CD4-positive, alpha-beta T cell treated with Interleukin-4 for 1 hour (primary cell): ENCODE measurements around the gene SLC52A3.
A peak's percentile ranks its signal among the peaks of the same experiment; 100 is the strongest.

Experiments
- DNase-seq, 2 donors: peaks; one replicate each; pipeline ENCODE4 v3.0.0-alpha.2; 2020 to 2022

The SLC52A3 gene

DNA sequence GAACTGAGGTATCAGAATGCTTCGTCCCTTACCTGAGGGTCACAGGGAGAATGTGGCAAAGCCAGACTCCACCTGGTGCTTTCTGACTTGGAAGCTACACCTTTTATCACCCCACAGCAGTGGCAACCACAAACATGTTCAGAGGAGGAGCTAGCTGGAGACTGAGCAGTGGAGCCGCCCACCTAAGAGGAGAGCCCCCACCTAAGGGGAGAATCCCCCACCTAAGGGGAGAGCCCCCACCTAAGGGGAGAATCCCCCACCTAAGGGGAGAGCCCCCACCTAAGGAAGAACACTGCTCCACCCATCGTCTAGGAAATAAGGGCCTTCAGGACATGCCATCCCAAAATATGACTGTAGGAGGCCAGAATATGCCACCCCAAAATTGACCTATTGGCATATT is 4.0 kb downstream of the SLC52A3 start:
- DNase-seq, result no peak

DNA sequence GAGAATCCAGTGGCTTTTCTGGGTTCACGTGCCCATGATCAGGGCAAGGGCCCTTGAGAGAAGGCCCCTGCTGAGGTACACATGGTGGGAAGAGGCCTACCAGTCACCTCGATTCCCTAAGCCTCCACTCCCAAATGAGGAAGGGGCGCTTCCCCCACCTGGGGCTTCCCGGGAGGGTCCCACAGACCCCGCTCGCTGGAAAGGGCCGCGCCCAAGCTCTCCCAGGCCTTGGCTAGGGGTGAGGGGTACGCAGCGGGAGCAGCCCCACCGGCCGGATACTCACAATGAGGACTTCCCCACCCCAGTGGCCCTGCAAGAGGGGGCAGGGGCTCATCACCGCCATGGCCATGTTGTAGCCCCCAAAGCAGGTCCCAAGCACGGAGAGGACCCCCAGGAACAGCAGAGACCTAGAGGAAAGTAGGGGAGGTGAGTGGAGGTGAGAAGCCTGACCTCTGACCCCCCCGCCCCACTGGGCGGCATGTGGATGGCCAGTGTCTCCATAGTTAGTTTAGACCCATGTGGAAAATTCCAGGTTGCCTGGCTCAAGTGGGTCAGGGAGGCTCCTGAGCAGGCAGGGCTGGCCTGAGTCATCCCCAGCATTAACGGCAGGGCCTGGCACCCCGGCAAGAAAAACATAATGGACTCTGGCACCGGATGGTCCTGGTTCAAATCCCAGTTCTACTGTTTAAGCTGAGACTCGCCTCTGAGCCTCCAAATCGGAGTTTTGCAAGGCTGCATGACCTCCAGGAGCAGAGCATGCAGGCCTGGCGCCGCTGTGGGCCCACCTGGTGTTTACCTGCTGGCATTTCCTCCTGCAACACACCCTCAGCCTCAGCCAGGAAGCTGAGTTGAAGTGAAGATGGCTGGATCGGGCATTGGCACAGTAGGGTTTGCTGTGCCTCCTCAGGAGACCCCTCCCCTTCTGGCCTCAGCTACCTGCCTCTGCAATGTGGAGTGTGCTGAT is 6.6 kb downstream of the SLC52A3 start:
- no peak for DNase-seq

DNA sequence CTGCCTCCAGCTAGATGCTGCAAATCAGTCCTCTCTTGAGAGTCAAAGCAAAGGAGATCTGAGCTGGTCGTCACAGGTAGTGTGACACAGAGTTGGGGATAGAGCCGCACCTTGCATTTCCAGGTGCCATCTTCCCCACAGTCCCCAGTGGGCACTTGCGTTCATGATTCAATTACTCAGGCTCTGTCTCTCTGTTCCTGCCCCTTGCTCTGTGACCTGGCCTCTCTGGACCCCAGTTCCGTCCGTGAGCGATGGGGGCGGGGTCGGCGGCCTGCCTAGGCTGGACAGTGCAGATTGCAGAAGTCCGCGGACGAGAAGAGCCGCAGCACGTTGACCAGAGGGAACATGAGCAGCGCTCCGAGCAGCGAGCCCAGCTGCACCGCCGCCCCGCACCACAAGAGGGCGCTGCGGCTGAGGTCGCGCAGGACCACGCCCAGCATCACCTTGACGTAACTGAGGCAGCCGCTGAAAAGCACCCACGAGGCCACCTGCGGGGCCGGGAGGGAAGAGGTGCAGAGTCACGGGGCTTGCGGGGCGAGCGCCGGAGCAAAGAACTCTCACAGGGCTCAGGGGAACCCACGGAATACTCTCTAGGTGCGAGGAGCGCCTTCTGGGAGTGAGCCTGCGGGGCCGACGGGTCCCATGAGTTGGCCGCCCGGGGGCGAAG is 7.4 kb downstream of the SLC52A3 start:
- peak in 1 of 2 donors; percentile 9 for DNase-seq

DNA sequence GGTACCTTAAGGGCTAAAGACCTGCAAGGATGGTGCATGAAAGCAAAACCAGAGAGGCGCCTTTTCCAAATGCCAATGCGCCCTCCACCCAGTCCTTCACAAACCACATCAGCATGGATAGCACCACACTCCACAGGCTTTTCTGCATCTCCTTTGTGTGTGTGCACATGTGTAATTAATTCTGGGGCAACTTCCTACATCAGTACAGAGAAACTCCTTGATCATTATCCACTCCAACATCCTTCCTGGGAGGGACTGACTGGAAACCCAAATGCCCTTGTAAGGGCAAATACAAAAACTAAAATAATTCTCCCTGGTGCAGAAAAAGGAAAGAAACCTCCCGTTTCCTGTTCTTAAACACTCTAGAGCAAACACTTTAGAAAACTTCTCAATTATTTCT is 10.8 kb downstream of the SLC52A3 start:
- DNase-seq, result no peak

DNA sequence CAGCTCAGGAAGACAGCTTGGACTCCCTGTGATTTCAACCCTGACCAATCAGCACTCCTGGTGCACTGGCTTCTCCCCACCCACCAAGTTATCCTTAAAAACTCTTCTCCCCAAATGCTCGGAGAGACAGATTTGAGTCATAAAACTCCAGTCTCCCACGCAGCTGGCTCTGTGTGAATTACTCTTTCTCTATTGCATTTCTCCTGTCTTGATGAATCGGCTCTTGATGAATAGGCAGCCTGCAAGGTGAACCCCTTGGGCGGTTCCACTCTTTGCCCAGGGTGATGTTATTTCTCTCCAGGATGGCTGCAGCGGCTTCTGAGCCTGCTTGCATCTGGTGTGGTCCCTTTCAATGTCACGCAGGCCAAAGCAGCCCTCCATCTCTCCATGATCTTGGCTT is 12.4 kb downstream of the SLC52A3 start:
- no peak for DNase-seq

DNA sequence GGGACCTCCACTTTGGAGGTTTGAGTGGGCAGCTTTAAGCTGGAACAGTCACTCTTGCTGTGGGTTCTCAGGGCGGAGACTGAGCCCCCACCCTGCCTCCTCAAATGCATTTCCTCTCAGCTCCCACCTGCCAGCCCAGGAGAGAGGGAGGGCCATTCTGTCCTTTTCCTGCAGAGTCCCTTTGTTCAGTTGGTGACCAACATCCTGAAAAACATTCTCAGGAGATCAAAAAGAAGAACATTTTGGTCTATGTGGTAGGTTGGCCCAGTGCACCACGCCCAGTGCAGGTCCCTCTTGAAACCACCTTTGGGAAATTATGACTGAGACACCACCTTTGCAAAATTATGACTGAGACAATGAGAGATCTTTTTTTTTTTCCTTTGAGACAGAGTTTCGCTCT is 13.4 kb downstream of the SLC52A3 start:
- no peak for DNase-seq

DNA sequence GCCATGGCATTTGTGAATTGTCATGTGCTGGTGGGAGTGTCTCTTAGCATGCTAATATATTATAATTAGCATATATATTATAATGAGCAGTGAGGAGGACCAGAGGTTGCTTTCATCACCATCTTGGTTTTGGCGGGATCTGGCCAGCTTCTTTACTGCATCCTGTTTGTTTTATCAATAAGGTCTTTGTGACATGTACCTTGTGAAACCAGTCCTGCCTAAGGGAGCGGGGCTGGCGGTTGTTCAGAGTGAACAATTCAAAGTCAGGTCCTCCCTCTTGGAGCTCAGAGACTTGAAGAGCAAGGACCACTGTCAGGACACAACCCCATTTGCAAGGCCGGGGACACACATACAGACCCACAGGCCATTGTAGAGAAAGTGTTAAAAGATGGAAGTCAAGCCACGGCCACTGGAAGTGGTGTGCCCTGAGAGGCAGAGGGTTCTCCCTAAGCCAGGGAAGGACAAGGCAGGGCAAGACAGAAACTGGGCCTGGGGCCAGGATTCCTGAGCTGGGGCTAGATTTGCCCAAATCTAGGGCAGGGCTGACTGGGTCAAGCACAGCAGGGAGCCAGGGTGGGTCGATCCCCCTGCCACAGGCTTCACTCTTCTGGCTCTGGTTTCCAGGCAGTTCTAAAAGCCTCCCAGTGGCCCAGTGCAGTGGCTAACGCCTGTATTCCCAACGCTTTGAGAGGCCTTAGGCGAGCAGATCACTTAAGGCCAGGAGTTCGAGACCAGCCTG is 14.2 kb downstream of the SLC52A3 start:
- no peak for DNase-seq

DNA sequence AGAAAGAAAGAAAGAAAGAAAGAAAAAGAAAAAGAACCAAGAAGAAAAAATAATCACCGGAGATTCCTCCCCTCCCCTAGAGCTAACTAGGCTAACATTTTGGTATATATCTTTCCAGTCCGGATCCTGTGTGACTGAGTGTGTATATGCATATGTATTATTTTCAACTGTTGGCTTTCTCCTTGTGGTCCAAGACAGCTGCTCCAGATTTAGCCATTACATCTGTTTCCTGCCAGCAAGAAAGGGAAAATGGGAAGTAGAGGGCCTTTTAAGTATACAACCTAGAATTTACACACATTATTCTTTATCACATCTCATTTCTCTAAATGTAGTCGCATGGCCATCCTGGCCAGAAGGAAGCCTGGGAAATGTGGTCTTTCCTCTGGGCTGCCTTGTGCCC is 15.2 kb downstream of the SLC52A3 start:
- no peak for DNase-seq

DNA sequence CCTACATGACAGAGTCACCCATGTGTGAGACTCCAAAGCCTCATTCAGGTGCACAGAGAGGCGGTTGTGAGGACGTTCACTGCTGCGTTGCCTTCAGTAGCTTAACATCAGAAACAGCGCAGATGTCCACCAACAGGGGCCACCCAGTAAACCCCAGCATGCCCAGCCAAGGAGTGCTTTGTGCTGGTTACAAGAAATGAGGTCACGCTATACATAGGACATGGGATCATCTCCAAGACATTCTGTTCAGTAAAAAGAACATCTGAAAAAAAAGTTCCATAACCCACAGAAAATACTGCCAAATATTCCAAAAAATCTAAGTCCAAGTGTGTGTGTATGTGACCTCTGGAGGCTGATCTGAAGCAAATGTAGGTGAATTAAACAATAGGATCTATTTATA is 16.0 kb downstream of the SLC52A3 start:
- no peak for DNase-seq

DNA sequence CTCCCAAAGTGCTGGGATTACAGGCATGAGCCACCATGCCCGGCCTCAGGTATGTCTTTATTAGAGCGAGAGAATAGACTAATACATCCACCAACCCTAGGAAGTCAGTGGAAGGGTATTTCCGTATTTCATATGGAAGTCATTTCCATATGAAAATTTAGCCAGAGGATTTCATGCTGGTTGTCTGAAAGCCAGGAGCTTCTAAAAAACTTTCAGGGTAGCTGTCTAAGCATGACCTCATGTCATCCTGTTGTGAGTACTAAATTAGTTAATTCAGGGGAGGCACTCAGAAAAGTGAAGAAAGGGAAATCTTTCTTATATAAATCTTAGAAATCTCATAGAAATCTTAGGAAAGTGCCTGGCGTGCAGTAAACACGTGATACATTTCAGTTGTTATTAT is 16.5 kb downstream of the SLC52A3 start:
- DNase-seq, result no peak

DNA sequence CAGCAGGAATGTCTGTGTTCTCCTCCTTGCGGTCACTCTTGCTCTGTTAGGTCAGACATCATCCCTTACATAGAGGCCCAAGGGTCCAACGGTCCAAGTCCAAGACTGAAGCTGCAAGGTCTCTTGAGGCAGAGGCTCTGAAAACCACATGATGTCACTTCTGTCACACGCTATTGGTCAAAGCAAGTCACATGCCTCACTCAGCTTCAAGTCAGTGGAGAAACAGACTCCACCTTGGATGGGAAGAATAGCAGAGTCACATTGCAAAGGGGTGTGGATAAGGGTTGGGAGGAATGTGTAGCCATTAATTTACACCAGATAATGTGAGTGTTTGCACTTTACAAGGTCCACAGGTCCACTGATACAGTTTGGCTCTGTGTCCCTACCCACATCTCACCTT is 17.5 kb downstream of the SLC52A3 start:
- DNase-seq, result no peak

DNA sequence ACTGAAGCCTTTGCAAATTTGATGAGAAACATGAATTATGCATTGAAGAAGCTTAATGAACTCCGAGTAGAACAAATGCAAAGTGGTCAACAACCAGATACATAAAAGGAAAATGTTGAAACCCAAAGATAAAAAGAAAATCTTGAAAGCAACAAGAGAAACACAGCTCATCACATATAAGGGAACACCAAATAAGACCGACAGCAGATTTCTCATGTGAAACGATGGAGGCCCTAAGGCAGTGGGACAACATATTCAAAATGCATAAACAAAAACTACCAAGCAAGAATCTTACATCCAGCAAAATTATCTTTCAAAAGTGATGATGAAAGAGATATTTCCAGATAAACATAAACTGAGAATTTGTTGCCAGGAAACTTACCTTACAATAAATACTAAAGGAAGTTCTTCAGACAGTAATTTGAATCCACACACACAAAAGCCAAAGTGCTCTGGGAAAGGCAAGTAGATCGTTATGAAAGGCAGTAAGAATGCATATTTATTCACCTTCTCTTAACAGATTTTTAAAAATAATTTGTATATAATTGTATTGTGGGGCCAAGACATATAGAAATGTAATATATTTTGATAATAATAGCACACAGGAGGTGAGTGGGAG is 22.5 kb downstream of the SLC52A3 start:
- DNase-seq, result no peak

DNA sequence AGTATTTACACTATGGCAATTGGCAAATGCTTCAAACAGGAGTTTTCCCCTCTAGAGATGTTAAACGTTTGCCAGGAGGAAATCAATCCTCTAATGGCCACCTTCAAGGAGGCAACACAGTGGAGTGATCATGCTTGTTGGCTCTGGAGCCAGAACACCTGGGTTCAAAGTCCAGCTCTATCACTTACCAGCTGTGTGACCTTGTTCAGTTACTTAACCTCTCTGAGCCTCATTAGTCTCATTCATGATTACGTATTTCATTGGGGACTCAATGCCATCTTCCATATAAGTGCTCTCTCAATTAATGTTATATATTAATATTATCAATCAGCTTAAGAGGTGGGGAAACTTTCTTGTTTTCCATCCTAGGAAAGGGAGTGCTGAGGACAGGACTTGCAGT is 26.1 kb downstream of the SLC52A3 start:
- no peak for DNase-seq

DNA sequence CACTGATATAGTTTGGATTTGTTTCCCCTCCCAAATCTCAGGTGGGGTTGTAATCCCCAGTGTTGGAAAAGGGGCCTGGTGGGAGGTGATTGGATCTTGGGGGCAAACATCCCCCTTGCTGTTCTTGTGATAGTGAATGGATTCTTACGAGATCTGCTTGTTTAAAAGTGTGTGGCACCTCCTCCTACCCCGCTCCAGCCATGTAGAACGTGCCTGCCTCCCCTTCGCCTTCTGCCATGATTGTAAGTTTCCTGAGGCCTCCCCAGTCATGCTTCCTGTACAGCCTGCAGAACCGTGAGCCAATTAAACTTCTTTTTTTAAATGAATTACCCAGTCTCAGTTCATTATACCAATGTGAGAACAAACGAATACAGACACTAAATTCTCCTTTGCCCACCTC is 26.7 kb downstream of the SLC52A3 start:
- no peak for DNase-seq

DNA sequence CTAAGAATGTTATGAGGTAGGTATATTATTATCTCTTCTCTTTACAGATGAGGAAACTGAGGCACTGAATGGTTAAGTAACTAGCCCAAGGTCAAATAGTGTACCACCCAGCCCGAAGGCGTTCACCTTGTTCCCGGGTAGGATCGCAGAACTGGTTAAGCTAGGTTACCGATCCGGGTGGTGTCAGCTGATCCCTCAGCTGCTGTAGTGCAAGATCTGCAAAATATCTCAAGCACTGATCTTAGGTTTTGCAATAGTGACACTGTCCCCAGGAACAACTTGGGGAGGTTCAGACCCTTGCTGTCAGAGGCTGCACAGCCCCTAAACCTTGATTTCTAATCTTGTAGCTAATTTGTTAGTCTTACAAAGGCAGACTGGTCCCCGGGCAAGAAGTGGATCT is 28.1 kb downstream of the SLC52A3 start:
- DNase-seq, result no peak

DNA sequence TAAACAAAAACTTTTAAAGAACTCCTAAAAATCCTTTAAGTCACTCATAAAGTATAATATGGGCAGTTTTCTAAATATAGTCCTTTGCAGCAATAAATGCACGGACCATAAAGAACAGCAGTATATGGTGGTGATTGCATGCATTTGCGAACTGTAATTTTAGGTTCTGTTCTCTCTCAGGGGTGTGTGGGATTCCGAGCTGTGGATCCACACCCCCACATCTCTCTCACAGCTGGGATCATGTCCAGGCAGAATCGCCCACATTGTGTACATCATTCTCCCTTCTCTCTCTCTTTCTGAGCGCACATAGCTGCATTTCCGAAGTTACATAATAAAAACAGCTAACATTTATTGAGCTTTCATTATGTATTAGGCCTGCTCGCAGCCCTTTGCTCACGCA is 28.6 kb downstream of the SLC52A3 start:
- no peak for DNase-seq

DNA sequence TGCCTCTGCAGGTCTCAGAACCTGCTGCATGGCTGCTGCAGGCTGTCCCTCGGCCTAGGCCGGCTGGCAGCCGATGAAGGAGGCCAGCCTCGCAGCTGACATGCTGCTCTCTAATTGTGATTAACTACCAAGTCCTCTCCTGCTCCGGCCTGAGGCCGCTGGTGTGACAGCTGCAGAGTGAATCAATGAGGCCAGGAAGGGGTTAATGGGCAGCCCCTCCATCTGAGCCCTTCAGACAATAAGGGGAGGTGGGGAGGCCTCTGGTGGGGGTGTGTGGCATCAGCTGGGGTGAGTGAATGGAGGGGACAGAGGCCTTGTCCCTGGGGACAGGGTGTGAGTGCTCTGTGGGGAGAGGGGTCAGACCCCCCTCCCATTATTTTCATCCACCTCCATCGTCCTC is 34.4 kb downstream of the SLC52A3 start:
- DNase-seq, result no peak

DNA sequence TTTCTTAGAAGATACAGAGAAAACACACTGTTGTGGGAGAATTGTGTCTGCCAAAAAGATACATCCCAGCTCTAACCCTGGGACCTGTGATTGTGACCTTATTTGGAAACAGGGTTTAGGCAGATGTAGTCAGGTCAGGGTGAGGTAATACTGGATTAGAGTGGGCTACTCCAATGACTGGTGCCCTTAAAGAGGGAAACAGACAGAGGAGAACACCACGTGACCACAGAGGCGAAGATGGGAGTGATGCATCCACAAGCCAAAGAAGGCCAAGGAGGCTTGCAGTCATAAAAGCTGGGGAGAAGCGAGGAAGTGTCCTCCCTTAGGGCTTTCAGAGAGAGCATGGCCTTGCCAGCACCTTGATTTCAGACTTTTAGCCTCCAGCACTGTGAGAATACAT is 35.6 kb downstream of the SLC52A3 start:
- no peak for DNase-seq

DNA sequence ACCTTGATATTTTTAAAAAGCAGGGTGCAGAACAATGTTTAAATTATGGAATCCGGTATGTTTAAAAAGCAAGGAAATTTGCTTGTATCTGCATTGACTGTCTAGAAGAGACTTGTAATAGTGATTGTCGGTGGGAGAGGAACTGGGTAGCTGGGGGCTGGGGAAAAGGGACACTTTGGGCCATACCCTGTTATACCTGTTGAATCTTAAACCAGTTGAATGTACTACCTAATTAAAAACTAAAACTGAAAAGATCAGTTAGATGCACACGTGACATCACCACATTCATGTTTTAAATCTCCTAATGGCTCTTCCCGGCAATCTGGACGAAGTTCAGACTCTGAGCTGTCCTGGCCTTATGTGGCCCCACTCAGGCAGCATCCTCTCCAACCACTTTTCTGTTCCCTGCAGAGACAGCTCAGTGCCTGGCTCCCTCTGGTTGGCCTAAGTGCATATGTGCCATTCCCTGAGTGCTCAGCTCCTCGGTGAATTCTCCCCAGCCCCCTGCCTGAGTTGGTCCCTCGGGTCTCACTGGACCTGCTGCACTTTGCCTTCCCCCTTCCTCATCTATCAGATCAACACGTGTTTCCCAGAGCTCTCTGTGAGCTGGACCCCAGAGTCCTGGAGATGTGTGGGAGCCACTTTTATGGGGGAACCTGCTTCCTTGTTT is 36.3 kb downstream of the SLC52A3 start:
- DNase-seq, result no peak

DNA sequence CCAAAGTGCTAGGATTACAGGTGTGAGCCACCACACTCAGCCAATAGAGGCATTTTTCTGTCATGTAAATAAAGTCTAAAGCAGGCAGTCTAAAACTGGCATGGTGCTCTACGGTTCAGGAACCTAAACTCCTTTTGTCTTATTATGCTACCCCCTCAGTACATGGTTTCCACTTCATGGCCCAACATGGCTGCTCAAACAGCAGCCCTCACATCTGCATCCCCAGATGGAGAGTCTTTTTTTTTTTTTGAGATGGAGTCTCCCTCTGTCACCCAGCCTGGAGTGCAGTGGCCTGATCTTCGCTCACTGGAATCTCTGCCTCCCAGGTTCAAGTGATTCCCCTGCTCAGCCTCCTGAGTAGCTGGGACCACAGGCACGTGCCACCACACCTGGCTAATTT is 38.3 kb downstream of the SLC52A3 start:
- DNase-seq, result no peak

DNA sequence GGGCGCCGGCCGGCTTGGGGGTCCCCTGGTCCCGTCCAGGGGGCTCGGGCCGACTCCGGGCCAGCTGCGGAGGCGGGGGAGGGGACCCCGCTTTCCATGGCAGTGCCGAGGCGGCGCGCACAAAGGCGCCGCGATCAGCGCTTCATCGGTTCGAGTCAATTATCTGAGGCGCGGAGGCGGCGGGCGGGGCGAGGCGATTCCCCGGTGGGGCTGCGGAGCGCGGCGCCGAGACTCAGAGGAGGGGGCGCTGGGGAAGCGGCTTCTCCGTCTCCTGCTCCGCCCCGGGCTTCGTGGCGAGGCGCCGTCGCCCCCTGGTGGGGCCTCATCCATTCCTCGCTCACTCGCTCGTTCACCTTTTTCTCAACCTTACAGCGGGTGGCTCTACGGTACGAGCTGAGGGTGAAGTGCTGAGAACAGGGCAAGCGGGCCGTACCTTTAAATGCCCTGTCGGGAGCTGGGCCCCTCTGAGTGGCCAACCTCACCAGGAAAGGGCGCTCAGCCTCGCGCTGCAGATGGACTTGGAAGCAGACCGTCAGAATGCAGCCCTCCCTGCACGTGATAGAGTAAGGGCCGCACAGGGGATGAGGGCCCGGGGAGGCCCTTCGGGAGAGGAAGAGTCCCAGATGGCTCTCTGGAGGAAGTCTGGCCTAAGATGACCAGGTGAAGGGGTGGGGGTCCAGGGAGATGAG is 39.9 kb downstream of the SLC52A3 start:
- DNase-seq, result peak; percentile 10 to 14

DNA sequence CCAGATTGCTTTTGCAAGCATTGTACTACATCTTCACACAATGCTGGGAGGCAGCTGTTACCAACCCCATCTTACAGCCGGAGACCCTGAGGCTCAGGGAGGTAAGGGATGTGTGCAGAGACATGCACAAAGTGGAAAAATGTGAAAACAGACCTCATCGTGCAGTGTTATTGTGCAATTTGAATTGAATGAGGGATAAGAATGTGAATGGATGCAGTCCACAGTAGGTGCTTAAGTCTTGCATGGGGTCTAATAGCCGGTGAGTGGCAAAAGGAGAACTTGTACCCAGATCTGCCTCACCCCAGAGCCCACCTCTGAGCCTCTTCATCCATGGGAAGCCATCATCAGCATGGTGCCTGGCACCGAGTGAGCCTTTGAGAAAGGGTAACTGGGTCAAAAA is 42.1 kb downstream of the SLC52A3 start:
- DNase-seq, result no peak
